SK-N-MC (cell line): ENCODE data around the gene WFDC12.
"Not testable (repeated sequence)": the region's sequence is repeated elsewhere in the genome, so short reads cannot be mapped to it uniquely, and the experiment has no call there.

ENCODE experiments used
- DNase-seq: peaks from one replicate; pipeline ENCODE4 v3.0.0-alpha.2; 2011; ENCODE audit warnings: low read depth, low spot score
- H3K27ac ChIP-seq: fragments of 200-600 bp; sonication (generic); 2 replicates; pipeline ENCODE4 v1.5.1; 2016; ENCODE audit warnings: mixed run types
- H3K36me3 ChIP-seq: fragments of 200-600 bp; sonication (generic); 2 replicates; pipeline ENCODE4 v1.6.1; 2017; ENCODE audit warnings: antibody characterized with exemption, low read length, mixed read lengths; ENCODE audit not compliant: insufficient read depth
- H3K4me3 ChIP-seq: fragments of 200-600 bp; sonication (generic); 2 replicates; pipeline ENCODE4 v1.5.1; 2016
- H3K9ac ChIP-seq: fragments of 200-600 bp; sonication (generic); 2 replicates; pipeline ENCODE4 v1.8.0; 2017; ENCODE audit warnings: mixed run types, mixed read lengths; ENCODE audit not compliant: insufficient read length
- H3K9me3 ChIP-seq: fragments of 200-600 bp; sonication (generic); 2 replicates; pipeline ENCODE4 v1.6.1; 2017; ENCODE audit warnings: low read depth, mild to moderate bottlenecking, antibody characterized with exemption, low read length, moderate library complexity, mixed read lengths
- EZH2 ChIP-seq: fragments of 200-600 bp; sonication (generic); IDR thresholded peaks from one replicate; pipeline ENCODE4 v1.6.1; 2017; ENCODE audit warnings: antibody characterized with exemption
- FOXP2 ChIP-seq: optimal IDR thresholded peaks from 2 replicates; pipeline ENCODE3; 2011; ENCODE audit warnings: mild to moderate bottlenecking, moderate library complexity; ENCODE audit not compliant: insufficient read depth; ENCODE audit errors: extremely low read length, control extremely low read depth
- POLR2AphosphoS5 ChIP-seq: IDR thresholded peaks from 2 replicates; pipeline ENCODE4 v1.6.1; 2012; ENCODE audit warnings: mild to moderate bottlenecking, low read depth, low read length, borderline replicate concordance

WFDC12 gene, protein sequence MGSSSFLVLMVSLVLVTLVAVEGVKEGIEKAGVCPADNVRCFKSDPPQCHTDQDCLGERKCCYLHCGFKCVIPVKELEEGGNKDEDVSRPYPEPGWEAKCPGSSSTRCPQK

DNA sequence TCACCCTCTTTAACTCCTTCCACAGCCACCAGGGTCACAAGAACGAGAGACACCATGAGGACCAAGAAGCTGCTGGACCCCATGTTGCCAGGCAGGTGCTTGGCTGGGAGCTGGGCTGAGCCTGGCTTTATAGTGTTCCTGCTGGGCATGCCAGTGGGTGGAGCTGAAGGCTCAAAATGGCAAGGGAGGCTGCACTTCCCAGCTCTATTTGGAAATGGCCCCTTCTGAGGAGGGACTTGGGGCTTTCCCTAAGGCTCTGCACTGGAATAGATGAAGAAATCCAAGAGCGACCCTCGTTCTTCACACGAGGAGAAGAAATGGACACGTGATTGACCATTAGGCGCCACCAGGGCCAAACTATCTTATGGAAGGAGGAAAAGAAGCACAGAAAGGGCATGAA, at the start of gene WFDC12:
Gene WFDC12, minus strand, starts transcription at position 101 of the 400 bp plus-strand sequence. Its CDS starts 18 bp downstream, at position 83.
- DNase-seq = no peak
- Histone ChIP-seq H3K9ac (no peak within 1 kb of the TSS), H3K4me3 (no peak within 1 kb of the TSS), H3K27ac (no peak within 1 kb of the TSS), H3K36me3 (no peaks in the 10 kb centered on the region), H3K9me3 (no peaks in the 10 kb centered on the region)
- TF ChIP-seq FOXP2 = no peak
- TF ChIP-seq POLR2AphosphoS5 = no peak
- TF ChIP-seq EZH2 = no peak

DNA sequence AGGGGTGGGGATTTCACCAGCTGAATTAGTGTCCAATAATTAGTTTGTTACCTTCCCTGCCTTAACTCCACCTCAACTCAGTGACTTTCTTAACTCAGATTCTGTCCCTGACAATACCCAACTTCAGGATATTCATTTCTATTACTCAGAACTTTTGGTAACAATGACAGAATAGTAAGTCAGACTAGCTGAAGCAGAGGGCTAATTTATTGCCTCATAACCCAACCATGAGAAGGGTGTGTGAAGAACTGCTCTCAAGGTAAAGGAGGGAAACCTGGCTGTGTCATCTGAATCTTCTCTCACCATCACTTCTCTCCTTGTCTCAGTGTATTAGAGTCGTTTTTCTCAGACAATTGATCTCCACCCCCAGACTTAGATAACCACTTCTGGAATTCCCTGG, 49.3 kb upstream of the WFDC12 start:
- H3K9me3 ChIP-seq = no peaks in the 10 kb centered on the region
- H3K4me3 ChIP-seq = no peak overlapping the region

DNA sequence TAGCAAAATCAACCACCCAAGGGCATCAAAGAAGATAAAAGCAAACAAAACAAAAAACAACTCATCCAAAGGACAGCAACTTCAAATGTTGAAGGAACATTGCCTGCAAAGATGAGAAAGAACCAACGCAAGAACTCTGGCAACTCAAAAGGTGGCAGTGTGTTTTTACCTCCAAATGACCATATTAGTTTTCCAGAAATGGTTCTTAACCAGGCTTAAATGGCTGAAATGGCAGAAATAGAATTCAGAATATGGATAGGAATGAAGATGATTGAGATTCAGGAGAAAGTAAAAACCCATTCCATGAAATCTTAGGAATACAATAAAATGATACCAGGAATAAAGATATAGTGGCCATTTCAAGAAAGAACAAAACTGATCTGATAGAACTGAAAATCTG, 40.6 kb upstream of the WFDC12 start:
- no peaks in the 10 kb centered on the region for H3K36me3 ChIP-seq
- no peak overlapping the region for H3K4me3 ChIP-seq
- no peak overlapping the region for H3K27ac ChIP-seq
- no peaks in the 10 kb centered on the region for H3K9me3 ChIP-seq
- TF ChIP-seq FOXP2 (no peak), EZH2 (no peak), POLR2AphosphoS5 (no peak)
- H3K9ac ChIP-seq = no peak overlapping the region
- no peak for DNase-seq

More for the DNA sequence above, 49.3 kb upstream of the WFDC12 start:
- Histone ChIP-seq H3K27ac (no peak overlapping the region), H3K9ac (no peak overlapping the region), H3K36me3 (no peaks in the 10 kb centered on the region)
- no peak for DNase-seq
- TF ChIP-seq EZH2 (no peak), POLR2AphosphoS5 (no peak), FOXP2 (no peak)

DNA sequence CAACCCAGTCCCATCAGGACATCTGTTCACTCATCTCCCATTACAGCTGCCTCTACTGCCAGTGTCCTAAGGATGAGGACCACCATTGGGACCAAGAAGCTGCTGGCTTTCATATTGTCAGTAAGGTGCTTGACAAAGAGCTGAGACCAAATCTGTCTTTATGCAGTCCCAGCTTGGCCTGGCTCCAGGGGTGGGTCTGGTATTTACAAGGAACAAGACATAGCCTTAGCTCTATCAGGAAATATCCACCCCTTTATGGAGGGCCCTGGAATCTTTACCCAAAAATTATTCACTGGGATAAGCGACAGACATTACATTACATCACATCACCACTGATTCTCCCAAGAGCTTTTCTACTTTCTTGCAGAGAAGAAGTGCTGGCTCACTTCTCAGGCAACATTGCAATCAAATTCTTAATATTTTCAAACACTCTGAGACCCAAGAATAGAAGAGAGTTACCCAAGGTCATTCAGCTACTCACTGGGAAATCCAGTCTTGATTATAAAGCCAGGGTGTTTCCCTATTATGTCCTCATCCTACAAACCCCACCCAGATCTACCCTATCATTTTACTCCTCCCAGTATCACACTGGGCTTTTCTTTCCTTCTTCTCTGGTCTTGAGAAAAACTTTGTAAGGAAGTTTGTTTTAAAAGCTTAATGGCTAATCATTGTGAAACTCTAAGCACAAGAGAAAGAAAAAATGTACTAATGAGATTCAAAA, 39.0 kb upstream of the WFDC12 start:
- no peak overlapping the region for H3K27ac ChIP-seq
- H3K36me3 ChIP-seq = no peaks in the 10 kb centered on the region
- no peaks in the 10 kb centered on the region for H3K9me3 ChIP-seq
- TF ChIP-seq POLR2AphosphoS5 = no peak
- TF ChIP-seq EZH2 = no peak
- TF ChIP-seq FOXP2 = no peak
- no peak for DNase-seq
- no peak overlapping the region for H3K4me3 ChIP-seq
- H3K9ac ChIP-seq = no peak overlapping the region

DNA sequence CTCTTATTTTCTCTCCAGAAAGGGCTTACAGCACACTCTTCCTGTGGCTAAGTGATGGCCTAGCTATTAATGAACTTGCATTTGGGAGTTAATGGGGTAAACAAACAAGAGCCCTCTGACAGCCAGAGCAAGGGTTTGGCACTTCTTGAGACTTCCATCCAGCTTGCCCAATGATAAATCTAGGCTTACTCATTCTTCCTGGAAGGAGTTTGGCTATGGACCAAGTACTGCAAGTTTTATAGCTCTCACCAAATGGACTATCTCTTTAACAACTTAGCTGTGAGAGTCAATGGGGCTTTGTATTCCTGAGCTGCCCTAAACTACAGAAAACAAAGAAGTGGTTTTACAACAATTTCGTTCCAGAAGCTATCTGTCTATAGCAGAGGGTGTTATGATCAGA, 33.7 kb upstream of the WFDC12 start:
- Histone ChIP-seq H3K36me3 (no peaks in the 10 kb centered on the region), H3K4me3 (no peak overlapping the region), H3K27ac (no peak overlapping the region), H3K9me3 (no peaks in the 10 kb centered on the region), H3K9ac (no peak overlapping the region)
- no peak for DNase-seq
- no peak for TF ChIP-seq EZH2
- TF ChIP-seq FOXP2 = no peak
- TF ChIP-seq POLR2AphosphoS5 = no peak

DNA sequence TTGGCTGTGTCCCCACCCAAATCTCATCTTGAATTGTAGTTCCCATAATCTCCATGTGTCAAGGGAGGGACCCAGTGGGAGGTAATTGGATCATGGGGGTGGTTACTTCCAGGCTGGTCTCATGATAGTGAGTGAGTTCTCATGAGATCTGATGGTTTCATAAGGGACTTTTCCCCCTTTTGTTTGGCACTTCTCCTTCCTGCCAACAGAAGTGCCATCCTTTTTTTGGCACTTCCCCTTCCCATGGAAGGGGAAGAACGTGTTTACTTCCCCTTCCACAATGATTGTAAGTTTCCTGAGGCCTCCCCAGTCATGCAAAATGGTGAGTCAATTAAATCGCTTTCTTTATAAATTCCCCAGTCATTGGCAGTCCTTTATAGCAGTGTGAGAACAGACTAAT, 32.4 kb upstream of the WFDC12 start:
- no peak for TF ChIP-seq FOXP2
- no peak for TF ChIP-seq EZH2
- no peak for TF ChIP-seq POLR2AphosphoS5

DNA sequence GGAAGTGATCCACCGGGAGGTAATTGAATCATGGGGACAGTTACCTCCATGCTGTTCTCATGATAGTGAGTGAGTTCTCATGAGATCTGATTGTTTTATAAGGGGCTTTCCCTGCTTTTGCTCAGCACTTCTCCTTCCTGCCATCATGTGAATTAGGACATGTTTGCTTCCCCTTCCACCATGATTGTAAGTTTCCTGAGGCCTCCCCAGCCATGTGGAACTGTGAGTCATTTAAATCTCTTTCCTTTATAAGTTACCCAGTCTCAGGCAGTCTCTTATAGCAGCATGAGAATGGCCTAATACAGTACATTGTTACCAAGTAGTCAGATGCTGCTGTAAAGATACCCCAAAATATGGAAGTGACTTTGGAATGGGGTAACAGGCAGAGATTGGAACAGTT, 30.5 kb upstream of the WFDC12 start:
- DNase-seq, H3K4me3 ChIP-seq: not testable (repeated sequence)

More for the DNA sequence above, 32.4 kb upstream of the WFDC12 start:
- H3K27ac ChIP-seq = no peak overlapping the region
- no peak overlapping the region for H3K9ac ChIP-seq
- H3K9me3 ChIP-seq = no peaks in the 10 kb centered on the region
- no peaks in the 10 kb centered on the region for H3K36me3 ChIP-seq
- no peak for DNase-seq
- no peak overlapping the region for H3K4me3 ChIP-seq

DNA sequence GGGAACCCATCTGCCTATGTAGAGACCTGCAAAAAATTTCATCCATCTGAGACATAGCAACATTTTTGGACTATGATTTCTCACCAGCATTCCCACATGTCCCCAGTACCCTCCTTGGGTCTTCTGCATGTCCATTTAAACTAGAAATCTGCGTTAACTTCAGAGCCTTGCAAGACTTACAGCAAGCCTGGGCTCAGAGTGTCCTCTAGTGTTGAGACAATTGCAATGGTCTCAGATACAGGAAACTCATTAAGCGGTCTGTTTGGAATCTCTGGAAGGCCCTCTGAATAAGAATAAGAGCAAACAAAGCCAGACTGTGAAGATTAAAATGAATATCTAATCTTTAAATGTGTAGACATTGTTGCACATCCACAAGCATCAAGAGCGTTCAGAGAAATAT, 29.9 kb upstream of the WFDC12 start:
- Histone ChIP-seq H3K9me3 (no peaks in the 10 kb centered on the region), H3K4me3 (no peak overlapping the region), H3K27ac (no peak overlapping the region), H3K36me3 (no peaks in the 10 kb centered on the region), H3K9ac (no peak overlapping the region)
- DNase-seq = no peak
- TF ChIP-seq POLR2AphosphoS5 = no peak
- no peak for TF ChIP-seq FOXP2
- no peak for TF ChIP-seq EZH2

More for the DNA sequence above, 30.5 kb upstream of the WFDC12 start:
- not testable (repeated sequence) for H3K27ac ChIP-seq, H3K9ac ChIP-seq, H3K9me3 ChIP-seq, H3K36me3 ChIP-seq

DNA sequence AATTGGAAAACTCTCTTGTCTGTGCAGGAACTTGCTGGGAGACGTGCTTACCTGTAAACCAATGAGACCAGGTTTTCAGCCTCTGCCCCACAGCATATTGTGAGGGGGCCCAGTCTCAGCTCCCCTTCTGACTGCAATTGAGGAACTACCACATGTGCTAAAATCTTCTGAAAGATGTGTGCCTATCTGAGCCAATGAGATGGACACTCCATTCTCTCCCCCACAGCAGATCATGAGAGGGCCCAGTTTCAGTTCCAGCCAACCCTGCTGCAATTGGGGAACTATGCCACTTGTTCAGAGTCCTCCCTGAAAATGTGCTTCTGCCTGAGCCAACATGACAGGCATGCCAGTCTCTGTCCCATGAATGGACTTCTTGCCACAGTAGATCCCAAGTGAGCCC, 29.5 kb upstream of the WFDC12 start:
- H3K9me3 ChIP-seq = no peaks in the 10 kb centered on the region
- H3K4me3 ChIP-seq = no peak overlapping the region
- DNase-seq = no peak
- TF ChIP-seq EZH2 (no peak), FOXP2 (no peak), POLR2AphosphoS5 (no peak)
- H3K36me3 ChIP-seq = no peaks in the 10 kb centered on the region
- no peak overlapping the region for H3K27ac ChIP-seq
- no peak overlapping the region for H3K9ac ChIP-seq
